Measurements from ENCODE around the gene PCDHGB4. TPM values are rescaled to one million over a fixed set of nuclear protein-coding genes. Genes with fewer than 3 reads are reported as not detected.

Gene PCDHGB4
- total and polyA plus RNA-seq, 2 of the 8 experiments (the other 6 are each of a cell fraction or from before 2014, with no cell fraction given): 8.0 to 9.1 TPM

- TF ChIP-seq GTF2F1 (IDR thresholded peaks at IDR 0.05; ENCODE audit: borderline replicate concordance, low read depth, low read length): no peak
- TF ChIP-seq RNF2 (IDR thresholded peaks at IDR 0.05; ENCODE audit: borderline replicate concordance, low read depth, low read length, missing control alignments, poor library complexity, severe bottlenecking): no peak
- no peak for TF ChIP-seq SAP30 (IDR thresholded peaks at IDR 0.05; ENCODE audit: insufficient read depth, insufficient replicate concordance, low read length)
- no peak for TF ChIP-seq POLR2AphosphoS5 (IDR thresholded peaks at IDR 0.05; ENCODE audit: low read depth, low read length)
- no peak for TF ChIP-seq BCL11A (IDR thresholded peaks at IDR 0.05; ENCODE audit: low read depth in 2 of 2, low read length in 2 of 2)
- TF ChIP-seq NANOG (IDR thresholded peaks at IDR 0.05; ENCODE audit: insufficient read depth, low read depth, low read length, poor library complexity, severe bottlenecking): no peak
- TF ChIP-seq CHD1 (IDR thresholded peaks at IDR 0.05; ENCODE audit: low read depth, low read length): no peak
- TF ChIP-seq SRF (IDR thresholded peaks at IDR 0.05; ENCODE audit: low read depth, low read length): no peak
- no peak for TF ChIP-seq MAX (IDR thresholded peaks at IDR 0.05)
- TF ChIP-seq JUN (IDR thresholded peaks at IDR 0.05; ENCODE audit: low read depth, low read length): no peak
- TF ChIP-seq TAF7 (optimal IDR thresholded peaks at IDR 0.05; ENCODE audit: borderline replicate concordance, low read depth, low read length): no peak
- TF ChIP-seq TBP (IDR thresholded peaks at IDR 0.05; ENCODE audit: low read depth, low read length): no peak
- H3K9ac ChIP-seq (replicated peaks in 1 of 4; ENCODE audit: extremely low read depth in 1 of 4, low read depth in 3 of 4, low read length in 3 of 4): no peak overlapping the region
- no peak overlapping the region for H3K18ac ChIP-seq (ENCODE audit: extremely low read depth, low read length)
- no peak overlapping the region for H2BK5ac ChIP-seq (ENCODE audit: low read depth, low read length)
- H3K27me3 ChIP-seq (replicated peaks in 1 of 4; ENCODE audit: control insufficient read depth in 3 of 4, extremely low read depth in 1 of 4, insufficient read depth in 3 of 4, low read length in 3 of 4): no peaks in the 10 kb centered on the region
- H4K91ac ChIP-seq (replicated peaks; ENCODE audit: insufficient read length, low read length): no peak overlapping the region
- no peak overlapping the region for H2BK15ac ChIP-seq (ENCODE audit: low read length)
- no peak overlapping the region for H4K8ac ChIP-seq (ENCODE audit: extremely low read depth, insufficient read depth, low read length)
- no peak overlapping the region for H2AFZ ChIP-seq (ENCODE audit: low read length)
- H2AK5ac ChIP-seq (ENCODE audit: low read depth, low read length): no peak overlapping the region
- H3K36me3 ChIP-seq (ENCODE audit: control insufficient read depth in 2 of 4, insufficient read depth in 4 of 4, low read length in 3 of 4): peaks cover 0 to 13% (median 4%) of the 10 kb centered on the region in 4 experiments; a peak in 4 of 8 replicates
- POLR2A ChIA-PET (ENCODE audit: partially characterized antibody): interaction anchor here (0.7 kb wide), 1 partner anchor 163 kb away, joined by 3 read pairs; no protein-coding TSS in a partner anchor
- no peak overlapping the region for H4K5ac ChIP-seq (ENCODE audit: insufficient read length, low read depth, low read length)
- no peaks in the 10 kb centered on the region for H3K79me2 ChIP-seq (ENCODE audit: control insufficient read depth in 1 of 2, insufficient read depth in 2 of 2, low read length in 2 of 2)
- H2BK120ac ChIP-seq (replicated peaks; ENCODE audit: low read depth, low read length): no peak overlapping the region
- H3K9me3 ChIP-seq (ENCODE audit: insufficient read depth in 2 of 2, low read depth in 1 of 2, low read length in 1 of 2): peaks cover 32 to 50% of the 10 kb centered on the region in 2 experiments
- WGBS, 2 experiments (ENCODE audit: extremely low coverage in 1 of 2, insufficient coverage in 1 of 2, insufficient read length in 1 of 2, insufficient replicate concordance in 2 of 2, low coverage in 1 of 2, low lambda C conversion rate in 2 of 2, missing lambda C conversion rate in 1 of 2): 95% methylated on average over 5 of the region's 5 CpGs; no CpG with 5 or more reads in 1 of the 2 experiments
- no peaks in the 10 kb centered on the region for H3K79me1 ChIP-seq (ENCODE audit: low read depth, low read length)
- no peak for FAIRE-seq
- no peak overlapping the region for H2BK20ac ChIP-seq (ENCODE audit: low read length)
- H3K4me1 ChIP-seq (replicated peaks in 1 of 4; ENCODE audit: control insufficient read depth in 3 of 4, insufficient read depth in 4 of 4, low read length in 3 of 4): 0 out of 7 replicates have a peak, but pooled peaks cover 0 to 1% (median 0%) of the 10 kb centered on the region in 4 experiments
- no peak overlapping the region for H3K4ac ChIP-seq (replicated peaks; ENCODE audit: insufficient read length, low read depth, low read length)
- H2BK12ac ChIP-seq (ENCODE audit: low read depth, low read length): no peak overlapping the region
- no peak overlapping the region for H3K23ac ChIP-seq (ENCODE audit: insufficient read length)
- H3K14ac ChIP-seq (ENCODE audit: insufficient read length): no peak overlapping the region
- H3K4me3 ChIP-seq (ENCODE audit: extremely low read depth in 1 of 4, insufficient read depth in 2 of 4, low read depth in 3 of 4, low read length in 4 of 4): no peak overlapping the region
- H4K20me1 ChIP-seq (replicated peaks in 1 of 2; ENCODE audit: control insufficient read depth in 1 of 2, insufficient read depth in 2 of 2, low read length in 2 of 2): no peaks in the 10 kb centered on the region
- H3K4me2 ChIP-seq (ENCODE audit: insufficient read depth in 1 of 2, low read depth in 2 of 2, low read length in 2 of 2): no peak overlapping the region
- H3K56ac ChIP-seq (replicated peaks; ENCODE audit: insufficient read length, low read depth, low read length): no peak overlapping the region
- no peak for DNase-seq (ENCODE audit: low read depth in 1 of 2, low spot score in 2 of 2)
- H3K23me2 ChIP-seq (ENCODE audit: low read depth, low read length): no peaks in the 10 kb centered on the region
- CTCF ChIA-PET (ENCODE audit: partially characterized antibody): interaction anchor here (0.8 to 4.4 kb wide), 34 partner anchors 8 to 280 kb away, joined by 3 to 28 read pairs (median 5); partner anchors contain the start of genes PCDHB10, PCDHB14, PCDHB15 and PCDHB2
- no peak overlapping the region for H3K27ac ChIP-seq (ENCODE audit: low read depth, low read length)
Measured at GRCh38 chr5:141356133-141356532, 31.4 kb upstream of the PCDHGB4 start.

Measured in H1 (cell line).